HepG2 (cell line): ENCODE results near the gene MAP2K6. TPM values are rescaled to one million over a fixed set of nuclear protein-coding genes. Genes with fewer than 3 reads are reported as not detected.

Experiments
- FOXO1 ChIP-seq: sonication (generic); formaldehyde crosslinking; IDR thresholded peaks from 2 replicates; pipeline ENCODE4 v1.4.0; 2020; ENCODE audit warnings: missing genetic modification reagents
- HOXA3 ChIP-seq: sonication (generic); formaldehyde crosslinking; IDR thresholded peaks from 2 replicates; pipeline ENCODE4 v1.5.0; 2020; ENCODE audit warnings: missing genetic modification reagents
- ZNF33A ChIP-seq: sonication (generic); formaldehyde crosslinking; IDR thresholded peaks from 2 replicates; pipeline ENCODE4 v1.5.1; 2020; ENCODE audit warnings: missing genetic modification reagents, mild to moderate bottlenecking, moderate library complexity, borderline replicate concordance
- ZNF619 ChIP-seq: sonication (generic); formaldehyde crosslinking; IDR thresholded peaks from 2 replicates; pipeline ENCODE4 v1.4.0; 2020; ENCODE audit warnings: mild to moderate bottlenecking, missing genetic modification reagents
- ZNF737 ChIP-seq: sonication (generic); formaldehyde crosslinking; IDR thresholded peaks from 2 replicates; pipeline ENCODE4 v1.5.0; 2020; ENCODE audit warnings: missing genetic modification reagents, mild to moderate bottlenecking, borderline replicate concordance
- polyA plus RNA-seq, 8 experiments: library from polyadenylated mRNA; depleted of rRNA in 3 of 8; stranded (reverse) in 7 of 8; unstranded in 1 of 8; fragments of >200 nt; fragmentation: Illumina TruSeq in 4 of 8; extraction: Trizol in 4 of 8; gene quantifications; 2 replicates each; pipeline versions ENCODE4 v1.2.1 to v1.2.3, GENCODE V29; 2011 to 2016; ENCODE audit warnings: low read depth in 4 of 8, missing spikeins in 1 of 8, mixed read lengths in 1 of 8; ENCODE audit not compliant: insufficient read depth in 1 of 8
- total RNA-seq, 5 experiments: library from RNA; depleted of rRNA; stranded (reverse); fragments of >200 nt; fragmentation: Illumina TruSeq; extraction: Trizol; gene quantifications; 2 replicates each; pipeline ENCODE4 v1.2.3, GENCODE V29; 2016; ENCODE audit warnings: low read depth in 1 of 5
- TF ChIP-seq, protein P1 (sequence below): sonication (generic); formaldehyde crosslinking; IDR thresholded peaks from 2 replicates; pipeline ENCODE4 v1.4.0; 2020; ENCODE audit warnings: missing genetic modification reagents, borderline replicate concordance
- TF ChIP-seq, protein P2 (sequence below), 2 experiments: sonication (generic) in 1 of 2; formaldehyde crosslinking in 1 of 2; IDR thresholded peaks; 2 replicates each; pipeline versions ENCODE4 v1.4.0 to v1.6.1; 2018 to 2020; ENCODE audit warnings: missing genetic modification reagents in 2 of 2, borderline replicate concordance in 1 of 2, low read depth in 1 of 2, mild to moderate bottlenecking in 1 of 2, missing biosample characterization in 1 of 2
- TF ChIP-seq, protein P3 (sequence below): IDR thresholded peaks from 2 replicates; pipeline ENCODE4 v1.6.1; 2016; ENCODE audit warnings: missing compliant biosample characterization, missing genetic modification reagents, borderline replicate concordance
- TF ChIP-seq, protein P4 (sequence below): sonication (generic); formaldehyde crosslinking; IDR thresholded peaks from 2 replicates; pipeline ENCODE4 v1.9.0; 2022; ENCODE audit warnings: low read depth, missing genetic modification reagents
- TF ChIP-seq, protein P5 (sequence below): sonication (generic); formaldehyde crosslinking; IDR thresholded peaks from 2 replicates; pipeline ENCODE4 v1.4.0; 2020; ENCODE audit warnings: missing genetic modification reagents
- TF ChIP-seq, protein P6 (sequence below): IDR thresholded peaks from 2 replicates; pipeline ENCODE4 v1.6.1; 2016; ENCODE audit warnings: control low read depth

Gene MAP2K6
- total and polyA plus RNA-seq, 2 of the 13 experiments (the other 11 are each of a cell fraction or from before 2014, with no cell fraction given): 5.1 to 33.6 TPM

DNA sequence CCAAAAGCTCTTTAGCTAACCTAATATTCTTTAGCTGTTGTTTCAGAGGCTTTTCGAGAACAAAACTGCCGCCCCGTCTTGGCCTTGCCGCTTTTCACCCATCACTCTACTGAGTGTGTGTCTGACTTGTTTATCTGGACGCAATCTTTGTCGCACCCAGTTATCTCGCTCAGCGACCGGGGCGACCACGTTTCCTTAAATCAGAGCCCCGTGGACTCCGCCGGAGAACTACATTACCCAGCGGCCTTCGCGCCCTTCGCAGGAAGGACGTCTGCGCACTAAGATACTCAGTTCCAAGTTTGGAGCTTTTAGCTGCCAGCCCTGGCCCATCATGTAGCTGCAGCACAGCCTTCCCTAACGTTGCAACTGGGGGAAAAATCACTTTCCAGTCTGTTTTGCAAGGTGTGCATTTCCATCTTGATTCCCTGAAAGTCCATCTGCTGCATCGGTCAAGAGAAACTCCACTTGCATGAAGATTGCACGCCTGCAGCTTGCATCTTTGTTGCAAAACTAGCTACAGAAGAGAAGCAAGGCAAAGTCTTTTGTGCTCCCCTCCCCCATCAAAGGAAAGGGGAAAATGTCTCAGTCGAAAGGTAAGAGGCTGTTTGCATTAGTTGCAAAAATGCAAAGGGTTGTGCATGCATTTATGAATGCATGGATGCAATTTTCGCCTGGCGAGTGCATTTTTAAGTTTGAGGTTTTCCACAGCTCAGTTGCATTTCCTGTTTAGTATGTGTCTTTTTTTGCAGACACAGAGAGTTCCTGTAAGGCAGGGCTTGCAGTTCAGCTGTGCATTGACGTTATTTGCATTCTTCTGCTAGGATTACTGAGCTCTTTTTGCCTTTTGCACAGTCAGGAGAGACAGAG is at the start of gene MAP2K6 (continued):
- TF ChIP-seq, protein P1, sequence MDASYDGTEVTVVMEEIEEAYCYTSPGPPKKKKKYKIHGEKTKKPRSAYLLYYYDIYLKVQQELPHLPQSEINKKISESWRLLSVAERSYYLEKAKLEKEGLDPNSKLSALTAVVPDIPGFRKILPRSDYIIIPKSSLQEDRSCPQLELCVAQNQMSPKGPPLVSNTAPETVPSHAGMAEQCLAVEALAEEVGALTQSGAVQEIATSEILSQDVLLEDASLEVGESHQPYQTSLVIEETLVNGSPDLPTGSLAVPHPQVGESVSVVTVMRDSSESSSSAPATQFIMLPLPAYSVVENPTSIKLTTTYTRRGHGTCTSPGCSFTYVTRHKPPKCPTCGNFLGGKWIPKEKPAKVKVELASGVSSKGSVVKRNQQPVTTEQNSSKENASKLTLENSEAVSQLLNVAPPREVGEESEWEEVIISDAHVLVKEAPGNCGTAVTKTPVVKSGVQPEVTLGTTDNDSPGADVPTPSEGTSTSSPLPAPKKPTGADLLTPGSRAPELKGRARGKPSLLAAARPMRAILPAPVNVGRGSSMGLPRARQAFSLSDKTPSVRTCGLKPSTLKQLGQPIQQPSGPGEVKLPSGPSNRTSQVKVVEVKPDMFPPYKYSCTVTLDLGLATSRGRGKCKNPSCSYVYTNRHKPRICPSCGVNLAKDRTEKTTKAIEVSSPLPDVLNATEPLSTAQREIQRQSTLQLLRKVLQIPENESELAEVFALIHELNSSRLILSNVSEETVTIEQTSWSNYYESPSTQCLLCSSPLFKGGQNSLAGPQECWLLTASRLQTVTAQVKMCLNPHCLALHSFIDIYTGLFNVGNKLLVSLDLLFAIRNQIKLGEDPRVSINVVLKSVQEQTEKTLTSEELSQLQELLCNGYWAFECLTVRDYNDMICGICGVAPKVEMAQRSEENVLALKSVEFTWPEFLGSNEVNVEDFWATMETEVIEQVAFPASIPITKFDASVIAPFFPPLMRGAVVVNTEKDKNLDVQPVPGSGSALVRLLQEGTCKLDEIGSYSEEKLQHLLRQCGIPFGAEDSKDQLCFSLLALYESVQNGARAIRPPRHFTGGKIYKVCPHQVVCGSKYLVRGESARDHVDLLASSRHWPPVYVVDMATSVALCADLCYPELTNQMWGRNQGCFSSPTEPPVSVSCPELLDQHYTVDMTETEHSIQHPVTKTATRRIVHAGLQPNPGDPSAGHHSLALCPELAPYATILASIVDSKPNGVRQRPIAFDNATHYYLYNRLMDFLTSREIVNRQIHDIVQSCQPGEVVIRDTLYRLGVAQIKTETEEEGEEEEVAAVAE (CRISPR knock-in tag): no peak
- peak; percentile 43; the same call in 1 of the 2 replicates for TF ChIP-seq HOXA3 (CRISPR knock-in tag)
- TF ChIP-seq ZNF619 (CRISPR knock-in tag): peak; percentile 74; the same call in 1 of the 2 replicates
- no peak for TF ChIP-seq FOXO1 (CRISPR knock-in tag)
- TF ChIP-seq, protein P2, sequence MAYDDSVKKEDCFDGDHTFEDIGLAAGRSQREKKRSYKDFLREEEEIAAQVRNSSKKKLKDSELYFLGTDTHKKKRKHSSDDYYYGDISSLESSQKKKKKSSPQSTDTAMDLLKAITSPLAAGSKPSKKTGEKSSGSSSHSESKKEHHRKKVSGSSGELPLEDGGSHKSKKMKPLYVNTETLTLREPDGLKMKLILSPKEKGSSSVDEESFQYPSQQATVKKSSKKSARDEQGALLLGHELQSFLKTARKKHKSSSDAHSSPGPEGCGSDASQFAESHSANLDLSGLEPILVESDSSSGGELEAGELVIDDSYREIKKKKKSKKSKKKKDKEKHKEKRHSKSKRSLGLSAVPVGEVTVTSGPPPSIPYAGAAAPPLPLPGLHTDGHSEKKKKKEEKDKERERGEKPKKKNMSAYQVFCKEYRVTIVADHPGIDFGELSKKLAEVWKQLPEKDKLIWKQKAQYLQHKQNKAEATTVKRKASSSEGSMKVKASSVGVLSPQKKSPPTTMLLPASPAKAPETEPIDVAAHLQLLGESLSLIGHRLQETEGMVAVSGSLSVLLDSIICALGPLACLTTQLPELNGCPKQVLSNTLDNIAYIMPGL (CRISPR knock-in tag; IDR thresholded peaks at IDR 0.05; ENCODE audit: borderline replicate concordance in 1 of 2, low read depth in 1 of 2): peak; percentile 32 to 74; a peak in 3 of 4 replicates
- TF ChIP-seq, protein P3, sequence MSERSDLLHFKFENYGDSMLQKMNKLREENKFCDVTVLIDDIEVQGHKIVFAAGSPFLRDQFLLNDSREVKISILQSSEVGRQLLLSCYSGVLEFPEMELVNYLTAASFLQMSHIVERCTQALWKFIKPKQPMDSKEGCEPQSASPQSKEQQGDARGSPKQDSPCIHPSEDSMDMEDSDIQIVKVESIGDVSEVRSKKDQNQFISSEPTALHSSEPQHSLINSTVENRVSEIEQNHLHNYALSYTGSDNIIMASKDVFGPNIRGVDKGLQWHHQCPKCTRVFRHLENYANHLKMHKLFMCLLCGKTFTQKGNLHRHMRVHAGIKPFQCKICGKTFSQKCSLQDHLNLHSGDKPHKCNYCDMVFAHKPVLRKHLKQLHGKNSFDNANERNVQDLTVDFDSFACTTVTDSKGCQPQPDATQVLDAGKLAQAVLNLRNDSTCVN (CRISPR knock-in tag): no peak
- no peak; the same call in 1 of the 2 replicates for TF ChIP-seq ZNF33A (CRISPR knock-in tag)
- TF ChIP-seq, protein P4, sequence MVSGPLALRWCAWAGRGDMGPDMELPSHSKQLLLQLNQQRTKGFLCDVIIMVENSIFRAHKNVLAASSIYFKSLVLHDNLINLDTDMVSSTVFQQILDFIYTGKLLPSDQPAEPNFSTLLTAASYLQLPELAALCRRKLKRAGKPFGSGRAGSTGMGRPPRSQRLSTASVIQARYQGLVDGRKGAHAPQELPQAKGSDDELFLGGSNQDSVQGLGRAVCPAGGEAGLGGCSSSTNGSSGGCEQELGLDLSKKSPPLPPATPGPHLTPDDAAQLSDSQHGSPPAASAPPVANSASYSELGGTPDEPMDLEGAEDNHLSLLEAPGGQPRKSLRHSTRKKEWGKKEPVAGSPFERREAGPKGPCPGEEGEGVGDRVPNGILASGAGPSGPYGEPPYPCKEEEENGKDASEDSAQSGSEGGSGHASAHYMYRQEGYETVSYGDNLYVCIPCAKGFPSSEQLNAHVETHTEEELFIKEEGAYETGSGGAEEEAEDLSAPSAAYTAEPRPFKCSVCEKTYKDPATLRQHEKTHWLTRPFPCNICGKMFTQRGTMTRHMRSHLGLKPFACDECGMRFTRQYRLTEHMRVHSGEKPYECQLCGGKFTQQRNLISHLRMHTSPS (CRISPR knock-in tag): no peak
- TF ChIP-seq, protein P5, sequence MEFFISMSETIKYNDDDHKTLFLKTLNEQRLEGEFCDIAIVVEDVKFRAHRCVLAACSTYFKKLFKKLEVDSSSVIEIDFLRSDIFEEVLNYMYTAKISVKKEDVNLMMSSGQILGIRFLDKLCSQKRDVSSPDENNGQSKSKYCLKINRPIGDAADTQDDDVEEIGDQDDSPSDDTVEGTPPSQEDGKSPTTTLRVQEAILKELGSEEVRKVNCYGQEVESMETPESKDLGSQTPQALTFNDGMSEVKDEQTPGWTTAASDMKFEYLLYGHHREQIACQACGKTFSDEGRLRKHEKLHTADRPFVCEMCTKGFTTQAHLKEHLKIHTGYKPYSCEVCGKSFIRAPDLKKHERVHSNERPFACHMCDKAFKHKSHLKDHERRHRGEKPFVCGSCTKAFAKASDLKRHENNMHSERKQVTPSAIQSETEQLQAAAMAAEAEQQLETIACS (CRISPR knock-in tag): no peak
- TF ChIP-seq ZNF737: no peak; the same call in 1 of the 2 replicates
- TF ChIP-seq, protein P6, sequence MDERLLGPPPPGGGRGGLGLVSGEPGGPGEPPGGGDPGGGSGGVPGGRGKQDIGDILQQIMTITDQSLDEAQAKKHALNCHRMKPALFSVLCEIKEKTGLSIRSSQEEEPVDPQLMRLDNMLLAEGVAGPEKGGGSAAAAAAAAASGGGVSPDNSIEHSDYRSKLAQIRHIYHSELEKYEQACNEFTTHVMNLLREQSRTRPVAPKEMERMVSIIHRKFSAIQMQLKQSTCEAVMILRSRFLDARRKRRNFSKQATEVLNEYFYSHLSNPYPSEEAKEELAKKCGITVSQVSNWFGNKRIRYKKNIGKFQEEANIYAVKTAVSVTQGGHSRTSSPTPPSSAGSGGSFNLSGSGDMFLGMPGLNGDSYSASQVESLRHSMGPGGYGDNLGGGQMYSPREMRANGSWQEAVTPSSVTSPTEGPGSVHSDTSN (CRISPR knock-in tag): 0 out of 2 replicates have a peak, but pooled peaks have one; percentile 32
